Right lobe of liver (tissue), 4 donors: ENCODE measurements around the gene GMDS.

ENCODE experiments used
- CTCF ChIP-seq, 4 donors: fragments of 200-600 bp in 3 of 4; fragments of 450-650 bp in 1 of 4; IDR thresholded peaks; one replicate each; pipeline versions ENCODE4 v1.5.1 to v1.8.0; 2016 to 2022; ENCODE audit warnings: antibody characterized with exemption in 4 of 4, mild to moderate bottlenecking in 2 of 4
- POLR2A ChIP-seq: fragments of 450-650 bp; IDR thresholded peaks from one replicate; pipeline ENCODE4 v1.6.1; 2017; ENCODE audit warnings: antibody characterized with exemption, mild to moderate bottlenecking
- donor health status: DM: no; HTN: no; CAD: no.
- donor health status: DM: no; HTN: no; CAD: no.
- donor health status: DM: no; HTN: yes; CAD: no.

- no peak for TF ChIP-seq CTCF (IDR thresholded peaks at IDR 0.05)
- TF ChIP-seq POLR2A: no peak
Observed at GRCh38 chr6:2111162-2111677, 134.2 kb downstream of the GMDS start.
